Activated T-cell treated with anti-CD3 and anti-CD28 coated beads for 4 hours (primary cell): ENCODE data around the gene DHODH.
"Not testable (repeated sequence)": the region's sequence is repeated elsewhere in the genome, so short reads cannot be mapped to it uniquely, and the experiment has no call there.

Source experiments
- DNase-seq: peaks from one replicate; pipeline ENCODE4 v3.0.0-alpha.2; 2020

DHODH gene

GRCh38 chr16:72055911-72056310 is 47.4 kb downstream of the DHODH start:
- DNase-seq = no peak

GRCh38 chr16:72057313-72057712 is 48.8 kb downstream of the DHODH start:
- DNase-seq = not testable (repeated sequence)

GRCh38 chr16:72059060-72059459 is 50.5 kb downstream of the DHODH start:
- not testable (repeated sequence) for DNase-seq

- no peak for DNase-seq
Measured at GRCh38 chr16:72060405-72060804, 51.9 kb downstream of the DHODH start.

GRCh38 chr16:72061564-72061963 is 53.0 kb downstream of the DHODH start:
- DNase-seq = no peak

- no peak for DNase-seq
Measured at GRCh38 chr16:72064361-72064894, 55.9 kb downstream of the DHODH start.

- no peak for DNase-seq
Measured at GRCh38 chr16:72066747-72067146, 58.2 kb downstream of the DHODH start.

- DNase-seq = no peak
Measured at GRCh38 chr16:72068930-72069329, 60.4 kb downstream of the DHODH start.

- no peak for DNase-seq
Measured at GRCh38 chr16:72072514-72073342, 64.2 kb downstream of the DHODH start.

- no peak for DNase-seq
Measured at GRCh38 chr16:72073560-72074230, 65.2 kb downstream of the DHODH start.

- DNase-seq = not testable (repeated sequence)
Measured at GRCh38 chr16:72075067-72075466, 66.5 kb downstream of the DHODH start.
